ENCODE data around the gene SVOPL. TPM values are rescaled to one million over a fixed set of nuclear protein-coding genes. Genes with fewer than 3 reads are reported as not detected.

SVOPL gene
- polyA plus RNA-seq, 1 donor = 6.4 TPM

GRCh38 chr7:138585283-138585993, 115.7 kb downstream of the SVOPL start:
- Histone ChIP-seq H3K4me3 (ENCODE audit: low read length) (no peak overlapping the region), H3K9me3 (ENCODE audit: control insufficient read depth, low read depth, low read length) (no peaks in the 10 kb centered on the region), H3K27ac (ENCODE audit: low read length) (no peak overlapping the region), H3K4me1 (ENCODE audit: control insufficient read depth, insufficient read depth, low read length) (no peaks in the 10 kb centered on the region), H3K36me3 (ENCODE audit: control insufficient read depth, insufficient read depth, low read length) (peaks cover 34% of the 10 kb centered on the region), H3K27me3 (ENCODE audit: control insufficient read depth, insufficient read depth, low read length) (no peaks in the 10 kb centered on the region)
- 80% methylated on average over 3 of the region's 5 CpGs for WGBS (ENCODE audit: insufficient coverage, low lambda C conversion rate)
- DNase-seq = no peak

- WGBS (ENCODE audit: insufficient coverage, low lambda C conversion rate) = 100% methylated on average over 1 of the region's 4 CpGs
- no peak overlapping the region for H3K4me3 ChIP-seq (ENCODE audit: low read length)
- H3K4me1 ChIP-seq (ENCODE audit: control insufficient read depth, insufficient read depth, low read length) = no peaks in the 10 kb centered on the region
- no peaks in the 10 kb centered on the region for H3K9me3 ChIP-seq (ENCODE audit: control insufficient read depth, low read depth, low read length)
- no peaks in the 10 kb centered on the region for H3K27me3 ChIP-seq (ENCODE audit: control insufficient read depth, insufficient read depth, low read length)
- peaks cover 42% of the 10 kb centered on the region for H3K36me3 ChIP-seq (ENCODE audit: control insufficient read depth, insufficient read depth, low read length)
- H3K27ac ChIP-seq (ENCODE audit: low read length) = no peak overlapping the region
- DNase-seq = no peak
These were observed 116.5 kb downstream of the SVOPL start for GRCh38 chr7:138584696-138585095.

GRCh38 chr7:138584283-138584682, 116.9 kb downstream of the SVOPL start:
- no peak overlapping the region for H3K27ac ChIP-seq (ENCODE audit: low read length)
- H3K36me3 ChIP-seq (ENCODE audit: control insufficient read depth, insufficient read depth, low read length) = peaks cover 45% of the 10 kb centered on the region
- no peak for DNase-seq
- no peaks in the 10 kb centered on the region for H3K27me3 ChIP-seq (ENCODE audit: control insufficient read depth, insufficient read depth, low read length)
- no peaks in the 10 kb centered on the region for H3K9me3 ChIP-seq (ENCODE audit: control insufficient read depth, low read depth, low read length)
- H3K4me1 ChIP-seq (ENCODE audit: control insufficient read depth, insufficient read depth, low read length) = no peaks in the 10 kb centered on the region
- H3K4me3 ChIP-seq (ENCODE audit: low read length) = no peak overlapping the region

- Histone ChIP-seq H3K4me1 (ENCODE audit: control insufficient read depth, insufficient read depth, low read length) (no peaks in the 10 kb centered on the region), H3K9me3 (ENCODE audit: control insufficient read depth, low read depth, low read length) (no peaks in the 10 kb centered on the region), H3K27ac (ENCODE audit: low read length) (no peak overlapping the region), H3K27me3 (ENCODE audit: control insufficient read depth, insufficient read depth, low read length) (no peaks in the 10 kb centered on the region), H3K36me3 (ENCODE audit: control insufficient read depth, insufficient read depth, low read length) (peaks cover 49% of the 10 kb centered on the region), H3K4me3 (ENCODE audit: low read length) (no peak overlapping the region)
- 100% methylated on average over 2 of the region's 4 CpGs for WGBS (ENCODE audit: insufficient coverage, low lambda C conversion rate)
- DNase-seq = no peak
These were observed 120.1 kb downstream of the SVOPL start for GRCh38 chr7:138581065-138581464.

DNA sequence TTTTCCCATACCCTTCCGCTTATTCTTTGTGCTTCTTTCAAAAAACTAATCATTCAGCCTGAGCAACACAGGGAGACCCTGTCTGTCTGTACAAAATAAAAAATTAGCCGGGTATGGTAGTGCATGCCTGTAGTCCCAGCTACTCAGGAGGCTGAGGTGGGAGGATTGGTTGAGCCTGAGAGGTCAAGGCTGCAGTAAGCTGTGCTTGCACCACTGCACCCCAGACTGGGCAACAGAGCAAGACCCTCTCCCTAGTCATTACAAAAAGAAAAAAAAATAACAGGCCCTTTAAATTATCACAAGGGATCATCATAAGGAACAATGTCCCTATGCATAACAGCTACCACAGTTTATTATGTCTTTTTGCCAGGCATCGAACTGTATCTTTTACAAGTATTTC, 121.5 kb downstream of the SVOPL start:
- H3K4me1 ChIP-seq (ENCODE audit: control insufficient read depth, insufficient read depth, low read length) = no peaks in the 10 kb centered on the region
- H3K27me3 ChIP-seq (ENCODE audit: control insufficient read depth, insufficient read depth, low read length) = no peaks in the 10 kb centered on the region
- 100% methylated on average over 1 of the region's 3 CpGs for WGBS (ENCODE audit: insufficient coverage, low lambda C conversion rate)
- no peak overlapping the region for H3K4me3 ChIP-seq (ENCODE audit: low read length)
- H3K36me3 ChIP-seq (ENCODE audit: control insufficient read depth, insufficient read depth, low read length) = peaks cover 52% of the 10 kb centered on the region
- H3K27ac ChIP-seq (ENCODE audit: low read length) = no peak overlapping the region
- no peaks in the 10 kb centered on the region for H3K9me3 ChIP-seq (ENCODE audit: control insufficient read depth, low read depth, low read length)
- no peak for DNase-seq

GRCh38 chr7:138579136-138579535, 122.0 kb downstream of the SVOPL start:
- H3K4me1 ChIP-seq (ENCODE audit: control insufficient read depth, insufficient read depth, low read length) = no peaks in the 10 kb centered on the region
- H3K9me3 ChIP-seq (ENCODE audit: control insufficient read depth, low read depth, low read length) = no peaks in the 10 kb centered on the region
- WGBS (ENCODE audit: insufficient coverage, low lambda C conversion rate) = no CpG with 5 or more reads among the region's 1 CpG
- no peak for DNase-seq
- no peaks in the 10 kb centered on the region for H3K27me3 ChIP-seq (ENCODE audit: control insufficient read depth, insufficient read depth, low read length)
- no peak overlapping the region for H3K27ac ChIP-seq (ENCODE audit: low read length)
- H3K36me3 ChIP-seq (ENCODE audit: control insufficient read depth, insufficient read depth, low read length) = peaks cover 50% of the 10 kb centered on the region
- H3K4me3 ChIP-seq (ENCODE audit: low read length) = no peak overlapping the region

GRCh38 chr7:138575897-138576428, 125.2 kb downstream of the SVOPL start:
- H3K27me3 ChIP-seq (ENCODE audit: control insufficient read depth, insufficient read depth, low read length) = no peaks in the 10 kb centered on the region
- no peak overlapping the region for H3K4me3 ChIP-seq (ENCODE audit: low read length)
- H3K9me3 ChIP-seq (ENCODE audit: control insufficient read depth, low read depth, low read length) = no peaks in the 10 kb centered on the region
- no peak overlapping the region for H3K27ac ChIP-seq (ENCODE audit: low read length)
- peaks cover 59% of the 10 kb centered on the region for H3K36me3 ChIP-seq (ENCODE audit: control insufficient read depth, insufficient read depth, low read length)
- WGBS (ENCODE audit: insufficient coverage, low lambda C conversion rate) = 97% methylated on average over 3 of the region's 5 CpGs
- DNase-seq = no peak
- H3K4me1 ChIP-seq (ENCODE audit: control insufficient read depth, insufficient read depth, low read length) = no peaks in the 10 kb centered on the region

DNA sequence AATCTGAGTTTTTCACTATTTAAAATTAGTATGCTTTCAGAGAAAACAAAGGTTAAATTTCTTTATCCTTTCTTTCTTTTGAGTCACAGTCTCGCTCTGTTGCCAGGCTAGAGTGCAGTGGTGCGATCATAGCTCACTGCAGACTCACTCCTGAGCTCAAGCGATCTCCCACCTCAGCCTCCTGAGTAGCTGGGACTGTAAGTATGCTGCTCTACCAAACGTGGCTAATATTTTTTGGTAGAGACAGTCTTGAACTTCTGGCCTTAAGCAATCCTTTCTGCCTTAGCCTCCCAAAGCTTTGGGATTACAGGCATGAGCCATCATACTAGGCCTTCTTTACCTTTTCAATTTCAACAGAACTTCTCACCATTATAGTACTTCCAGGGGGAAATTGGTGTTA, 127.4 kb downstream of the SVOPL start:
- no peak for DNase-seq
- Histone ChIP-seq H3K9me3 (ENCODE audit: control insufficient read depth, low read depth, low read length) (no peaks in the 10 kb centered on the region), H3K36me3 (ENCODE audit: control insufficient read depth, insufficient read depth, low read length) (peaks cover 59% of the 10 kb centered on the region), H3K4me1 (ENCODE audit: control insufficient read depth, insufficient read depth, low read length) (no peaks in the 10 kb centered on the region), H3K4me3 (ENCODE audit: low read length) (no peak overlapping the region), H3K27me3 (ENCODE audit: control insufficient read depth, insufficient read depth, low read length) (no peaks in the 10 kb centered on the region), H3K27ac (ENCODE audit: low read length) (no peak overlapping the region)
- WGBS (ENCODE audit: insufficient coverage, low lambda C conversion rate) = no CpG with 5 or more reads among the region's 4 CpGs

GRCh38 chr7:138570715-138571114, 130.4 kb downstream of the SVOPL start:
- H3K36me3 ChIP-seq (ENCODE audit: control insufficient read depth, insufficient read depth, low read length) = peaks cover 65% of the 10 kb centered on the region
- WGBS (ENCODE audit: insufficient coverage, low lambda C conversion rate) = no CpG with 5 or more reads among the region's 4 CpGs

DNA sequence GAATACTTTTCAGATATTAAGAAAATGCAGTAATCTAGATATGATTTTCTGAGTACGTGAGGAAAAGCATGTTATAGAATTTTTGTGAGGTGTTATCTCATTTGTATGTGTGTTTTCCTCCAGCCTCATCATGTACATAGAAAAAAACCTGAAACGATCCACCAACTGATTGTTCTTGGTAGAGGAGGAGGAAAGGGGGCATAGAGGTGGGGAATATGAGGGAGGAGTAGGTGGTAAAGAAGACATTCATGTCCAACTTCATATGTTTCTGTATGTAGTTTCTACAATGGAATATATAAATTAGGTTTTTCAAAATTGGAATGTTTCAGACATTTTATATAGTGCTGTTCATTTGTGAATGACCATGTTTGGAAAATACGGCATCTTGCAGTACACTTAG, 131.7 kb downstream of the SVOPL start:
- no CpG with 5 or more reads among the region's 3 CpGs for WGBS (ENCODE audit: insufficient coverage, low lambda C conversion rate)
- peaks cover 72% of the 10 kb centered on the region for H3K36me3 ChIP-seq (ENCODE audit: control insufficient read depth, insufficient read depth, low read length)
- DNase-seq = no peak

More at GRCh38 chr7:138570715-138571114, 130.4 kb downstream of the SVOPL start:
- Histone ChIP-seq H3K9me3 (ENCODE audit: control insufficient read depth, low read depth, low read length) (peaks cover 15% of the 10 kb centered on the region), H3K27ac (ENCODE audit: low read length) (no peak overlapping the region), H3K27me3 (ENCODE audit: control insufficient read depth, insufficient read depth, low read length) (no peaks in the 10 kb centered on the region), H3K4me1 (ENCODE audit: control insufficient read depth, insufficient read depth, low read length) (no peaks in the 10 kb centered on the region), H3K4me3 (ENCODE audit: low read length) (no peak overlapping the region)
- no peak for DNase-seq

GRCh38 chr7:138568655-138569054, 132.5 kb downstream of the SVOPL start:
- H3K36me3 ChIP-seq (ENCODE audit: control insufficient read depth, insufficient read depth, low read length) = peaks cover 76% of the 10 kb centered on the region
- no peak for DNase-seq
- no peak overlapping the region for H3K27ac ChIP-seq (ENCODE audit: low read length)
- 100% methylated on average over 1 of the region's 2 CpGs for WGBS (ENCODE audit: insufficient coverage, low lambda C conversion rate)
- H3K9me3 ChIP-seq (ENCODE audit: control insufficient read depth, low read depth, low read length) = peaks cover 31% of the 10 kb centered on the region
- H3K4me3 ChIP-seq (ENCODE audit: low read length) = no peak overlapping the region
- no peaks in the 10 kb centered on the region for H3K27me3 ChIP-seq (ENCODE audit: control insufficient read depth, insufficient read depth, low read length)
- H3K4me1 ChIP-seq (ENCODE audit: control insufficient read depth, insufficient read depth, low read length) = no peaks in the 10 kb centered on the region

More for the DNA sequence above, 131.7 kb downstream of the SVOPL start:
- Histone ChIP-seq H3K4me3 (ENCODE audit: low read length) (no peak overlapping the region), H3K27ac (ENCODE audit: low read length) (no peak overlapping the region), H3K9me3 (ENCODE audit: control insufficient read depth, low read depth, low read length) (peaks cover 24% of the 10 kb centered on the region), H3K27me3 (ENCODE audit: control insufficient read depth, insufficient read depth, low read length) (no peaks in the 10 kb centered on the region), H3K4me1 (ENCODE audit: control insufficient read depth, insufficient read depth, low read length) (no peaks in the 10 kb centered on the region)

Data from large intestine (tissue), 3 donors.